Mononuclear cell (primary cell): ENCODE results near the gene GRB7. TPM values are rescaled to one million over a fixed set of nuclear protein-coding genes. Genes with fewer than 3 reads are reported as not detected.
"Not testable (repeated sequence)": the region's sequence is repeated elsewhere in the genome, so short reads cannot be mapped to it uniquely, and the experiment has no call there.

ENCODE experiments used
- H3K27me3 ChIP-seq: 2 replicates; pipeline ENCODE4 v1.6.0; 2011; ENCODE audit warnings: low read length, control low read depth; ENCODE audit not compliant: insufficient read depth
- H3K4me1 ChIP-seq: 2 replicates; pipeline ENCODE4 v1.5.1; 2011; ENCODE audit warnings: mild to moderate bottlenecking, low read length, control low read depth; ENCODE audit not compliant: insufficient read depth
- H3K4me3 ChIP-seq: 2 replicates; pipeline ENCODE4 v1.5.1; 2011; ENCODE audit warnings: mild to moderate bottlenecking, low read length, moderate library complexity
- H3K9me3 ChIP-seq: 2 replicates; pipeline ENCODE4 v1.5.1; 2011; ENCODE audit warnings: low read depth, mild to moderate bottlenecking, control low read depth, low read length
- total RNA-seq: library from RNA; depleted of rRNA; stranded (reverse); fragments of >200 nt; gene quantifications from one replicate; pipeline ENCODE4 v1.2.3, GENCODE V29; 2012

The GRB7 gene
- total RNA-seq, 1 donor = not detected

DNA sequence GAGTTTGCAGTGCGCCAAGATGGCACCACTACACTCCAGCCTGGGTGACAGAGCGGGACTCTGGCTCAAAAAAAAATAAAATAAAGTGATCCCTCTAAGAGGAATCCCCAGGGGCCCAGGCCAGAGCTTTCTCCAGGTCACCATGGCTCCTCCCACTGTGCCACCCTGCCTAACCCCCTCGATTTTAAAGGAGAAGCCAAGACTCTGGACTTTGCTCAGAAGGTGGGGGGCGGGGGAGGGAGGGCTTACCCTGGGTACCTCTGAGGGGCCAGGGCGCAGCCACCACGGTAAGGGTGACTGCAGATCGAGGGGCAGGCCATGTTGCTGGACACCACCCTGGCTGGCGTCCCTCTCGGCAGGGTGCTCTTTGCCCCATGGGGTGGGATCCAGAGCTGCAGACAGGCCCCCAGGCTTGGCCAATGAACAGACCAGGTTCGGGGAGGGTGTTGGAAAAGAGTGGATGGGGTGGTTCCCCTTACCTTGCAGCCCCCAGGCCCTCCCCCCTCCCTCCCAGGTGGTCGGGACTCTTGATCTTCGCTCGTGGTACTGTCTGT is 455 bp upstream of the GRB7 start:
- Histone ChIP-seq H3K4me1 (peaks cover 19% of the 10 kb centered on the region), H3K9me3 (no peaks in the 10 kb centered on the region), H3K4me3 (no peak overlapping the region), H3K27me3 (peaks cover 32% of the 10 kb centered on the region)

DNA sequence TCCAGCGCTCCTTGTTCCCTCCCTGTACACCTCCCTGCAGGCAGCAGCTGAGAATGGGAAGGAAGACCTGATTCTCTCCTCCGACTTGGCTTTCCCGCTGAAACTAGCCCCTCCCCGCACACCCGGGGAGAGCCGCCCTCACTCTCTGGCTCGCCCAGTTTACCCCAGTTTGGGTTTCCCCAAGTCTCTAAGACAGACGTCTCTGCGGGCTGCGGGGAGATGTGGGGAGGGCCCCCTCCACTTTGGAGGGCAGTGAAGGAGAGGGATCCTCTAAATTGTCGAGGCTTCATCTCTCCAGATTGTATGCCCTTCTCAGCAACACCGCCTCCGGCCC is 797 bp downstream of the GRB7 start:
- peaks cover 32% of the 10 kb centered on the region for H3K27me3 ChIP-seq
- no peak overlapping the region for H3K4me3 ChIP-seq
- peaks cover 19% of the 10 kb centered on the region for H3K4me1 ChIP-seq
- H3K9me3 ChIP-seq = no peaks in the 10 kb centered on the region

GRCh38 chr17:39738983-39739884 is 1.5 kb downstream of the GRB7 start:
- Histone ChIP-seq H3K27me3 (peaks cover 32% of the 10 kb centered on the region), H3K9me3 (no peaks in the 10 kb centered on the region), H3K4me1 (peaks cover 19% of the 10 kb centered on the region), H3K4me3 (no peak overlapping the region)

- Histone ChIP-seq H3K4me1 (peaks cover 19% of the 10 kb centered on the region), H3K4me3 (no peak overlapping the region), H3K9me3 (no peaks in the 10 kb centered on the region), H3K27me3 (peaks cover 32% of the 10 kb centered on the region)
Measured at GRCh38 chr17:39739885-39740356, 2.2 kb downstream of the GRB7 start.

DNA sequence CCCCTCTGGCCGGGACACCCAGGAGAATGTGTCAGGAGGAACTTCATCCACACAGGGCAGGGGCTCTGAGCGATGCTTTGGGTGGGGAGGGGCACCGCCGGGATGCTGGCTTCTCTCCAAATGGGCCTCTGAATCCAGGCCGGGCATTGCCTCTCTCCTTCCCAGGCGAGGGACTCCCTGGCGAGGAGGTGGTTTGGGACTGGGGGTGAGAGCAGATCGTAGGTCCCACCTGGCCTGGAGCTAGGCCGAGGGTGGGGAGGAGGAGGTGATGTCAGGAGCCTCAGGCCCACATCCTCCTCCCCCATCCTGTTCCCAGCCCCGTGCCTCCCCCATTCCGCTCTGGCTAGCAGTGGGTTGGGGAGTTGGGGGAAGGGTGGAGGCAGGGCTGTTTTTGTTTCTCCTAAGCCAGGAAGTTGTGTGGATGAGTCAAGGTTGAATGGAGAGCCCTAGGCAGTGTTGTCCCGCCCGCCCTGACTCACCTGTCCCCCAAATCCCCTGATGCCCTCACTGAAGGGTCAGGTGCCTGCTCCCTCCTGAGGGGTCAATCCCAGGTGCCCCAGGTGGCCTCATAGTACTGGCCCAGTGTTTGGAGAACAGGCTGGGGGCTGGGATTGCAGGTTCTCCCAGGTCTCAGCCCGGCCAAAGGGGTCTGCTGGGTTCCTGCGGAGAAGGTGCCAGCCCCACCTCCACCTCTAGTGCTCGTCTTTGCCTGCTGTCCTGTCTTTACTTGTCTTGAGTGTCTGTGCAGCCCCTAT is 2.8 kb downstream of the GRB7 start:
- Histone ChIP-seq H3K9me3 (no peaks in the 10 kb centered on the region), H3K4me1 (peaks cover 19% of the 10 kb centered on the region), H3K27me3 (peaks cover 32% of the 10 kb centered on the region), H3K4me3 (no peak overlapping the region)

DNA sequence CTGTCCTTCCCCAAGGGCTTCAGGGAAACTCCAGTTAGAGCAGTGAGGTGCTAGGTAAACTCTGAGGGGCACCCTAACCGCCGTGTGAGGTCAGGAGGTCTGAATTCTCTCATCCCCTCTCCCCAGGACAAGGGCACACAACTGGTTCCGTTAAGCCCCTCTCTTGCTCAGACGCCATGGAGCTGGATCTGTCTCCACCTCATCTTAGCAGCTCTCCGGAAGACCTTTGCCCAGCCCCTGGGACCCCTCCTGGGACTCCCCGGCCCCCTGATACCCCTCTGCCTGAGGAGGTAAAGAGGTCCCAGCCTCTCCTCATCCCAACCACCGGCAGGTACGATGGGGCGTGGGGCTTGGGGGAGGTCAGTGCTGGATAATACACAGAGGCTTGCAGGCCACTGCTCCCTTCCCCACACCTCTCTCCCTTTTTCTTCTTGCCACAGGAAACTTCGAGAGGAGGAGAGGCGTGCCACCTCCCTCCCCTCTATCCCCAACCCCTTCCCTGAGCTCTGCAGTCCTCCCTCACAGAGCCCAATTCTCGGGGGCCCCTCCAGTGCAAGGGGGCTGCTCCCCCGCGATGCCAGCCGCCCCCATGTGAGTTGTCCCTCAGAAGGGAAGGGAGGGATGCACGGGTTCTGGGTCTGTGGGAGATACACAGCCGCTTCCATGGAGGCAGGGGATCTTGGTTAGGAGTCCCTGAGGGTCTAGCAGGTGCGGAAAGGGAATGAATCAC is 4.6 kb downstream of the GRB7 start:
- Histone ChIP-seq H3K9me3 (no peaks in the 10 kb centered on the region), H3K27me3 (peaks cover 23% of the 10 kb centered on the region), H3K4me1 (peaks cover 19% of the 10 kb centered on the region), H3K4me3 (no peak overlapping the region)

DNA sequence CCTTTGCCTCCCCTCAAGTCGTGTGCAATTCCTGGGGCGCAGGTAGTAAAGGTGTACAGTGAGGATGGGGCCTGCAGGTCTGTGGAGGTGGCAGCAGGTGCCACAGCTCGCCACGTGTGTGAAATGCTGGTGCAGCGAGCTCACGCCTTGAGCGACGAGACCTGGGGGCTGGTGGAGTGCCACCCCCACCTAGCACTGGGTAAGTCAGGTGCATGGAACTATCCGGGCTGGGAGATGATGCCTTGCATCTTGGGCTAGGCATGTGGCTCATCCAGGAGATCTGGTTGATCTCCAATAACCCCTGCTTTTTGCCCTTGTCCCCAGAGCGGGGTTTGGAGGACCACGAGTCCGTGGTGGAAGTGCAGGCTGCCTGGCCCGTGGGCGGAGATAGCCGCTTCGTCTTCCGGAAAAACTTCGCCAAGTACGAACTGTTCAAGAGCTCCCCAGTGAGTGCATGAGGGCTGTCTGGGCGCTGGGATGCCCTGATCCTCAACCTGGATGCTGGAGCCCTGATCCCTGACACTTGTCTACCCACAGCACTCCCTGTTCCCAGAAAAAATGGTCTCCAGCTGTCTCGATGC is 5.2 kb downstream of the GRB7 start:
- no peaks in the 10 kb centered on the region for H3K9me3 ChIP-seq
- H3K27me3 ChIP-seq = peaks cover 18% of the 10 kb centered on the region
- no peak overlapping the region for H3K4me3 ChIP-seq
- H3K4me1 ChIP-seq = peaks cover 16% of the 10 kb centered on the region

DNA sequence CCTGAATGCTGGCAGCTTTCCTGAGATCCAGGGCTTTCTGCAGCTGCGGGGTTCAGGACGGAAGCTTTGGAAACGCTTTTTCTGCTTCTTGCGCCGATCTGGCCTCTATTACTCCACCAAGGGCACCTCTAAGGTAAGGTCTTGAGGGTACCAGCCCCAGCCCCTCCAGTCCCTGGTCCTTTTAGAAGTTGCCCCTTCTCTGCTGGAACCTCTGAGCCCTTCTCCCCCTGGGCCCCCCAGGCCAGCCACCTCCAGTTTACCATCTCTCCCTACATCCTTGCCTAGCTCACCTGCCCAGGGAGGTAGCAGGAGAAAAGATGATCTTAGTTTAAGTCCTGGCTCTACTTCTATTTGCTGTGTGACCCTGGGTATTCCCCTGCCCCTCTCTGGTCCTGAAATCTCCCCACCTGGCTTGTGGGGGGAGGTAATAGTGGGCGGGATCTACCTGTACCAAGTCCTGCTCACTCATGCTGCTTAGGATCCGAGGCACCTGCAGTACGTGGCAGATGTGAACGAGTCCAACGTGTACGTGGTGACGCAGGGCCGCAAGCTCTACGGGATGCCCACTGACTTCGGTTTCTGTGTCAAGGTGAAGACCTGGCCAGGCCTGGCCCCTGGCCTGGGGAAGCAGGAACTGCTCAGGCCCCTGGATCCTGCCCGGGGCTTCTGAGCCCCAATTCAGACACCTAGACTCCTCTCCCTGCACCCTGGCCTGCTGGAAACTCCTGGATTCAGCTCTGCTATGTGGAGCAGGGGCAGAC is 6.5 kb downstream of the GRB7 start:
- Histone ChIP-seq H3K9me3 (no peaks in the 10 kb centered on the region), H3K4me1 (peaks cover 6% of the 10 kb centered on the region), H3K27me3 (peaks cover 12% of the 10 kb centered on the region)

GRCh38 chr17:39744836-39745215 is 7.1 kb downstream of the GRB7 start:
- Histone ChIP-seq H3K27me3 (peaks cover 6% of the 10 kb centered on the region), H3K4me3 (no peak overlapping the region), H3K4me1 (peaks cover under 1% of the 10 kb centered on the region), H3K9me3 (no peaks in the 10 kb centered on the region)

More for the DNA sequence above, 6.5 kb downstream of the GRB7 start:
- no peak overlapping the region for H3K4me3 ChIP-seq

GRCh38 chr17:39745335-39746144 is 7.8 kb downstream of the GRB7 start:
- Histone ChIP-seq H3K4me1 (no peaks in the 10 kb centered on the region), H3K4me3 (no peak overlapping the region), H3K27me3 (no peaks in the 10 kb centered on the region), H3K9me3 (no peaks in the 10 kb centered on the region)

- Histone ChIP-seq H3K4me1 (no peaks in the 10 kb centered on the region), H3K27me3 (no peaks in the 10 kb centered on the region), H3K4me3 (no peak overlapping the region), H3K9me3 (no peaks in the 10 kb centered on the region)
Measured at GRCh38 chr17:39746145-39746461, 8.4 kb downstream of the GRB7 start.

DNA sequence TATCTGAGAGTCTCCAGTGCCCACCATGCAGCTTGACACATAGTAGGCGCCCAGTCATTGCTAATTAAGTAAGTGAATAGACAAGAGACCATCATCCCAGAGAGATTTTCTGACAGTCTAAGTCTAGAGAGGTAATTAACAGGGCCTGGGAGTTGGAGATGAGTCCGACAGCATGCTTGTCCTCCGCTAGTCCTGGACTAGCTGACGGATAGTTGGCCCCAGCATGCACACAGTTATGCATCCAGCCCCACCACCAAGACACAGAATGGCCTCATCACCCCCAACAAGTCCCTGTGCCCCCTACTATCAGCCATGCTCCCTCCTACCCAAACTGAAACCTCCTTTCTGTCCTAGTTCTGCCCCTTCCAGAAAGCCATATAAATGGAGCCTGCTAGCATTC is 10.0 kb downstream of the GRB7 start:
- Histone ChIP-seq H3K4me1 (peaks cover 2% of the 10 kb centered on the region), H3K9me3 (no peaks in the 10 kb centered on the region), H3K4me3 (no peak overlapping the region), H3K27me3 (no peaks in the 10 kb centered on the region)

DNA sequence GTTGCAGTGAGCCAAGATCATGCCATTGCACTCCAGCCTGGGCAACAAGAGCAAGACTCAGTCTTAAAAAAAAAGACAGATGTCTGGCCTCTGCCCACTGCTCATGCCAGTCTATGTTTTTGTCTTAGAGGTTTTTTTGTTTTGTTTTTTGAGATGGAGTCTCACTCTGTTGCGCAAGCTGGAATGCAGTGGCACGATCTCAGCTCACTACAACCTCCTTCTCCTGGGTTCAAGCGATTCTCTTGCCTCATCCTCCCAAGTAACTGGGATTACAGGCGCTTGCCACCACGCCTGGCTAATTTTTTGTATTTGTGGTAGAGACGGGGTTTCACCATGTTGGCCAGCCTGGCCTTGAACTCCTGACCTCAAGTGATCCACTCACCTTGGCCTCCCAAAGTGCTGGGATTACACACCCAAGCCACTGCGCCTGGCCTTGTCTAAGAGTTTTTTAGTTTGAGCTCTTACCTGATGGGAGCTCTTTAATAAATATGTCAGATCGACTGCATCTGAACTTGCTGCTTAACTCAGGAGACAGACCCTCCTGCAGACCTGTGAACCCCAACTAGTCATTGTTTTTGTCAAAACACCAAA is 10.8 kb downstream of the GRB7 start:
- H3K9me3 ChIP-seq, H3K27me3 ChIP-seq, H3K4me1 ChIP-seq, H3K4me3 ChIP-seq: not testable (repeated sequence)
